Measurements from ENCODE around the gene GRM2. TPM values are rescaled to one million over a fixed set of nuclear protein-coding genes. Genes with fewer than 3 reads are reported as not detected.

Gene GRM2
- total RNA-seq, 4 donors from 2014 or later, result 1.9 to 7.3 (median 5.8) TPM

- Histone ChIP-seq H3K9me3 (no peaks in the 10 kb centered on the region), H3K36me3 (no peaks in the 10 kb centered on the region), H3K4me1 (peaks cover 12% of the 10 kb centered on the region), H3K27ac (no peak overlapping the region), H3K27me3 (no peaks in the 10 kb centered on the region), H3K4me3 (no peak overlapping the region)
- no peak for DNase-seq (ENCODE audit: low spot score in 2 of 2)
- 45% methylated on average over 4 of the region's 4 CpGs for WGBS
- no peak for TF ChIP-seq POLR2A (IDR thresholded peaks at IDR 0.05)
Observed at GRCh38 chr3:51709675-51710074, 2.8 kb downstream of the GRM2 start.

DNA sequence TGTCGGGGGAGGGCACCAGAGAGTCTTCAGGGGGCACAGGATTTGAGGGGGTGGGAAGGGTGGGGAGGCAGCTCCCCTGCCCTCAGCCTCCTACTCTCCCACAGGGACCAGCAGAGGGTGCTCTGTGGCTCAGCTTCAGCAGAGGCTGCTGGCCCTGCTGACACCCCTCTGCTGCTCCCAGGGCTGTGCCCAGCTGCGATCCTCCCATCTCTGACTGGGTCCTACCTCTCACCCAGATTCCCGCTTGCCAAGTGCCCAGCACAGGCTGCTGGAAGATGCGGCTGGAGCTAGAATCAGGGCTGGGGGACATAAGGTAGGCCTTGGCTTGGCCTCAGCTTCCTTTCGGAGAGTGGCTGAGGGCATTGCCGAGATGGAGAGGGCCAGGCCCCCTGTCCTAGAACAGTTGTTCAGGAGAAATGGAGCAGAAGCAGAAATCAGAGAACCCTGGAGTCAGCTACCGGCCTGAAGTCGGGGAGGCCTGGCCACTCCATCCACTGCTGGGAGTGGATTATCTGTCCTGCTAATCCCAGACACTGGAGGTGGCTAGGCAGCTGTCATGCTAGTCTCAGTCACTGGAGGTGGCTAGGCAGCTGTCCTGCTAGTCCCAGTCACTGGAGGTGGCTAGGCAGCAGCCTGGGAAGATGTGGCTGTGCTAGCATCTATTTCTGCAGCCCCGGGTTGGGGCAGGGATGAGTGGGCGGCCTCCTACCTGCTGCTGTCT, 3.9 kb downstream of the GRM2 start:
- DNase-seq (ENCODE audit: low spot score in 2 of 2), result peak; percentile 25 to 62
- Histone ChIP-seq H3K4me3 (no peak overlapping the region), H3K36me3 (no peaks in the 10 kb centered on the region), H3K9me3 (no peaks in the 10 kb centered on the region), H3K27me3 (no peaks in the 10 kb centered on the region), H3K27ac (no peak overlapping the region), H3K4me1 (peaks cover 12% of the 10 kb centered on the region)
- TF ChIP-seq EP300 (IDR thresholded peaks at IDR 0.05), result no peak
- no peak for TF ChIP-seq CTCF (IDR thresholded peaks at IDR 0.05)
- TF ChIP-seq POLR2A (IDR thresholded peaks at IDR 0.05), result no peak
- TF ChIP-seq POLR2AphosphoS5 (IDR thresholded peaks at IDR 0.05), result no peak
- 94% methylated on average over 6 of the region's 10 CpGs for WGBS

- peaks cover 11% of the 10 kb centered on the region for H3K4me1 ChIP-seq
- TF ChIP-seq POLR2AphosphoS5 (IDR thresholded peaks at IDR 0.05), result no peak
- no peak for TF ChIP-seq CTCF (IDR thresholded peaks at IDR 0.05)
- no peak for TF ChIP-seq EP300 (IDR thresholded peaks at IDR 0.05)
- no peak for TF ChIP-seq POLR2A (IDR thresholded peaks at IDR 0.05)
- no peak overlapping the region for H3K4me3 ChIP-seq
- no peaks in the 10 kb centered on the region for H3K9me3 ChIP-seq
- no peak for DNase-seq (ENCODE audit: low spot score in 2 of 2)
- 83% methylated on average over 8 of the region's 8 CpGs for WGBS
- H3K36me3 ChIP-seq, result no peaks in the 10 kb centered on the region
- H3K27me3 ChIP-seq, result no peaks in the 10 kb centered on the region
- no peak overlapping the region for H3K27ac ChIP-seq
Observed at GRCh38 chr3:51711352-51712037, 4.6 kb downstream of the GRM2 start.

DNA sequence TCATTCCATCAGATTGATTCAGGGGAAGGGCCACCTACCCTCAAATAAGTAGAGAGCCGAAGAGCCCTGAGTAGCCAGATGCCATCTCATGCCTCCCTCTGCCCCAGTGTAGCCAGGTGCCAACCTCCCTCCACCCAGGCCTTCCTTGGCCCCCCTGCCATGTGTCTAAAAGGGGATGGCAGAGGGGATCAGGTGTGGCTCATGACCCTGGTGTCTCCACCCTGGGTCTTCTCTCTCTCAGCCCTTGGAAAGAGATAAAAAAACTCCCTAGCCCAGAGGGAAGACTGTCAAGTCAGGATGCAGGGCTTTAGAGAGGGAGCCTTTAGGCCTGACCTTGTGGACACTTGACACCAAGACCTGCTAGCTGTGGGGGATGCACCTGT, 5.2 kb downstream of the GRM2 start:
- no peak overlapping the region for H3K27ac ChIP-seq
- no peak overlapping the region for H3K4me3 ChIP-seq
- no peak for TF ChIP-seq POLR2AphosphoS5 (IDR thresholded peaks at IDR 0.05)
- TF ChIP-seq CTCF (IDR thresholded peaks at IDR 0.05), result no peak
- TF ChIP-seq EP300 (IDR thresholded peaks at IDR 0.05), result no peak
- no peak for TF ChIP-seq POLR2A (IDR thresholded peaks at IDR 0.05)
- no peaks in the 10 kb centered on the region for H3K9me3 ChIP-seq
- H3K27me3 ChIP-seq, result no peaks in the 10 kb centered on the region
- DNase-seq (ENCODE audit: low spot score in 2 of 2), result peak in 1 of 2 donors; percentile 22
- 100% methylated on average over 1 of the region's 1 CpG for WGBS
- no peaks in the 10 kb centered on the region for H3K36me3 ChIP-seq
- peaks cover 5% of the 10 kb centered on the region for H3K4me1 ChIP-seq

- DNase-seq (ENCODE audit: low spot score in 2 of 2), result no peak
- 95% methylated on average over 11 of the region's 20 CpGs for WGBS
Observed at GRCh38 chr3:51712511-51712931, 5.7 kb downstream of the GRM2 start.

More at GRCh38 chr3:51712511-51712931, 5.7 kb downstream of the GRM2 start:
- Histone ChIP-seq H3K9me3 (no peaks in the 10 kb centered on the region), H3K36me3 (no peaks in the 10 kb centered on the region), H3K4me1 (peaks cover under 1% of the 10 kb centered on the region), H3K27me3 (no peaks in the 10 kb centered on the region), H3K27ac (no peak overlapping the region), H3K4me3 (no peak overlapping the region)
- TF ChIP-seq POLR2AphosphoS5 (IDR thresholded peaks at IDR 0.05) (no peak), CTCF (IDR thresholded peaks at IDR 0.05) (no peak), POLR2A (IDR thresholded peaks at IDR 0.05) (no peak), EP300 (IDR thresholded peaks at IDR 0.05) (no peak)

Measured in suprapubic skin (tissue), 4 donors.